NCI-H345 treated with DMSO at 0.1 percent for 48 hours (cell line): Measurements from ENCODE around the gene SLC7A5.
"Not testable (repeated sequence)": the region's sequence is repeated elsewhere in the genome, so short reads cannot be mapped to it uniquely, and the experiment has no call there.

Experiments used
- DNase-seq: peaks from one replicate; lab custom pipeline; 2025; ENCODE audit not compliant: unreplicated experiment; lab: John Stamatoyannopoulos, UW

SLC7A5 gene

GRCh38 chr16:87802670-87803069 is 66.6 kb downstream of the SLC7A5 start:
- no peak for DNase-seq

DNA sequence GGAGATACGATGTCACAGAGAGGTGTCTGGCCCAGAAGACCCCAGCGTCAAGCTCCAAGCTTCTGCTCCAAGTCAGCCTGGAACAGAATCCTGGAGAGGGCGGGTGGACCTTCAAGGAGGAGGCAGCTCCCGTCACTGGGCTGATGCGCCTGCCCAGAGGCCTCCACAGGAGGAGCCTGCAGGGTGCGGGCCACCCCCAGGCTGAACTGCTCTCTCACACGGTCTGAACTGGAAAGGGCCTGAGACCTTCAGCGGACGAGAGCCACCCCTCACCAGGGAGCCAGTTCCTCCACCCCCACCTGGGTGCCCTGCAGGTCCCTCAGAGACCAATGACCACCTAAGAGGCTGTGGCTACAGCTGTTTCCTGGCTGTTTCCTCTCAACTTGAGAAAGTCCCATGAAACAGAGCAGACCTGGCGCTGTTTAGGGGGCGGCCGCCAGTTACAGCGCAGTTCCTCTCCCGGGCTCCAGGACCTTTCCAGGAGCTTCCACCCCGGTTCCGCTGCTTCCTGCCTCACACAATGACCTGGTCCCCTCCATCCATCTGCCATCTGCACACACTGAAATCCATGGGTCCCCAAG is 67.5 kb downstream of the SLC7A5 start:
- no peak for DNase-seq

DNA sequence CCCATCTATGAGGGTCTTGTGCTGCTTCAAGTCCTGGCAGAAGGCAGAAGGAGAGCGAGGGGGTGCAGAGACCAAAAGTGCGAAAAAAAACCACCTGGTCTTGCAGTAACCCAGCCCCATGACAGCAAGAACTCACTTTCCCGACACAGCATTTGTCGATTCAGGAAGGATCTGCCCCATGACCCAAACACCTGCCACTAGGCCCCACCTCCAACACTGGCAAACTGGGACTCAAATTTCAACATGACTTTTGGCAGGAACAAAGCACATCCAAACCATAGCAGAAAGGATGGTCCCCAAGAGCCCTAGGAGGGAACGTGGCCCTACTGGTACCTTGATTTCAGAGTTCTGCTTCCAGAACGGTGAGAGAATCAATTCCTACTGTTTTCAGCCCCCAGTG is 68.8 kb downstream of the SLC7A5 start:
- no peak for DNase-seq

GRCh38 chr16:87795336-87795735 is 74.0 kb downstream of the SLC7A5 start:
- no peak for DNase-seq

GRCh38 chr16:87794485-87795078 is 74.7 kb downstream of the SLC7A5 start:
- DNase-seq = no peak

GRCh38 chr16:87792205-87792565 is 77.1 kb downstream of the SLC7A5 start:
- no peak for DNase-seq

DNA sequence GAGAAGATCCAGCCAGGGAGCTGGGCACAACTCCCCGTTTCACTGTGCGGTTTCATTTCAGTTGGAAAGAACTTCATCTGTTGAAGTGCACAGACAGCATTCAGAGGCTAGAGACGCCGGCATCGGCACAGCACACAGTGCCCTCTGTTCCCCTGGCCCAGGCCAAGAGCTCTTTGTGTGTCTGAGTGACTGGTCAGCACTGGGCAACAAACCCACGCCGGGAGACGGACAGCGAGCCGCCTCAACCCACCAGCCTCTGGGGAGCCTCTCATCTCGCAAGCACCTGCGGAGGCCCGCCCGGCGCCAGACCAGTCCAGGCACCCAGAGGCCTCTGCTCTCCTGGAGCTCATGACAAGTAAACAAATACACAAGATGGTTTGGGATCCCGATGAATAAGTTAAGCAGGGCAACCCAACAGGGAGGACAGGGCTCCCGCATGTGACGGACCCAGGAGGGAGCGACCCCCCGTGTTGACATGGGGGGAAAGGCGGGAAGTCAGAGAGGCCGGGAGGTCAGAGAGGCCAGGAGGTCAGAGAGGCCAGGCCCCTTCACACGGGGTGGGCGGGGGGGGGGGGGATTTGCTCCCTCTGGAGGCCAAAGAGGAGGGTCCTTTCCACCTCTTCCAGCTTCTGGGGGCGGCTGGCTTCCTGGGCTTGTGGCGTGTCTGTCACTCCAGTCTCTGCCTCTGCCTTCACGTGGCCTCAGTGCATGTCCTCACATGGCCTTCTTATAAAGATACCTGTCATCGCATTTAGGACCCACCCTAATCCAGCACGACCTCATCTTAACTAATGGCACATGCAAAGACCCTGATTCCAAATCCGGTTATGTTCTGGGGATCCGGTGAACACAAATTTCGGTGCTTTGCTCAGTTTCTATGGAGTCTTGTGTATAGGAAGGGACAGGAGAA is 77.8 kb downstream of the SLC7A5 start:
- no peak for DNase-seq

DNA sequence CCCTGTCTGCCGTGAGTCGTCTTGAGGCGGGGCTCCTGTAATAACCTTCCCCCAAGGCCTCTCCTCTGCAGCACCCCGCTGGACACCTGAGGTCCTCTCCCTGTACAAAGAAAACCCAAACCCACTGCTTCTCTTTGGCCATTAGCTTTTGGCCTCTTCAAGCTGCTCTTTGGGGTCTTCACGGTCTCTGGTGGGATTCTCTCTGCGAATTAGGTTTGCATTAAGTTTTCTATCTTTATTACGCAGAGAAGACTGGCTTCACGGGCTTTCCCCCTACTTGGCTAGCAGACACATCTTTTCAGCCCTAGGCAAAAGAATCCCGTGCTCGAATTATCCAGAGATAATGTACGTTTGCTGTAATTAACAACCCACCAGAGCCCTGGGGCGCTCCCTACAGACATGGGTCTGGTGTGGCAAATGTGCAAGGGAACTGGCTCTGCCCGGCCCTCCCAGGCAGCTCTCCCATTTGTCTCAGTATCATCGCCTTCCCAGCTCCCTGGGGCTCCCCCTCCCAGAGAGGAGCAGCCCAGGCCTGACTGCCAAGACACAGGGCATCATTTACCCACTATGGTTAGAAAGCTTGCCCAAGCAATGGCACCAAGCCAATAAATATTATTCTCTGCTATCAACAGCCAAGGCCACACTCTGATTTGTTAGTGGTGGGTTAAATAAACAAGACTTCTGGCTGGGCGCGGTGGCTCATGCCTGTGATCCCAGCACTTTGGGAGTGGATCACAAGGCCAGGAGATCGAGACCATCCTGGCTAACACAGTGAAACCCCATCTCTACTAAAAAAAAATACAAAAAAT is 78.8 kb downstream of the SLC7A5 start:
- DNase-seq = no peak

DNA sequence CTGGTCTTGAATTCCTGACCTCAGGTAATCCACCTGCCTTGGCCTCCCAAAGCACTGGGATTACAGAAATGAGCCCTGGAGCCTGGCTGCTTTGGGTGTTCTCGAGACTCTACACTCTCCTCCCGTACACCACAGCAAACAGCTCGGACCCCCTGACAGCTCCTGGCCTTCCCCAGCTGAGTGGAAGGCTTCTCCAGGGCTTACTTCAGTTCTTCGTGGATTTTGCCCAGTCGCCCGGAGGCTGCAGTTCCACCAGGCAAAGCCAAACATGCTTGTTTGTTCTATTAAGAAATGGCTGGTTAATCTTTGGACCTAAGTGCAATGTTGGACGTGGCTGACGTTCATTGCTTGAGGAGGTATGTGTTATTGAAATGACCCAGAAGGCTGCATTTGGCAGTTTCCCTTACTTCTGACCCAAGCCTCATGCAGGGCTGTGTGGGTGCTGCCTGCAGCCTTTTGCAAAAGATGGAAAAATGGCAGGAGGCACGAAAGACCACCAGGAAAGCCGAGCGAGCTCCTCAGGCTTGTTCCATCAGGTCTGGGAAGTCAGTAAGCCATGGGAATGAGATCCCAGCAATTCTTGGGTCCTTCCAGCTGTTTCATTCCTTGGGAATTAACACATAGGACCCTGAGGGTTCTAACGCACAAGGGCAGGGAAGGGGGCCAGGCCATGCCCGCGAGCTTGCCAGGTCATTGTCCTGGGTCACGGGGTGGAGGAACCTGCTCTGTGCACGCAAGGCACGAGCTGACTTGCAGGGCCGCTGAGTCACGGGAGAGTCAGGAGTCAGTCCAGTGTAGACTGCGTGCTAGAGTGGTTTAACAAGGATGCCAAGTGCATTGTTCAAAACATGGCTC is 79.6 kb downstream of the SLC7A5 start:
- DNase-seq = no peak

DNA sequence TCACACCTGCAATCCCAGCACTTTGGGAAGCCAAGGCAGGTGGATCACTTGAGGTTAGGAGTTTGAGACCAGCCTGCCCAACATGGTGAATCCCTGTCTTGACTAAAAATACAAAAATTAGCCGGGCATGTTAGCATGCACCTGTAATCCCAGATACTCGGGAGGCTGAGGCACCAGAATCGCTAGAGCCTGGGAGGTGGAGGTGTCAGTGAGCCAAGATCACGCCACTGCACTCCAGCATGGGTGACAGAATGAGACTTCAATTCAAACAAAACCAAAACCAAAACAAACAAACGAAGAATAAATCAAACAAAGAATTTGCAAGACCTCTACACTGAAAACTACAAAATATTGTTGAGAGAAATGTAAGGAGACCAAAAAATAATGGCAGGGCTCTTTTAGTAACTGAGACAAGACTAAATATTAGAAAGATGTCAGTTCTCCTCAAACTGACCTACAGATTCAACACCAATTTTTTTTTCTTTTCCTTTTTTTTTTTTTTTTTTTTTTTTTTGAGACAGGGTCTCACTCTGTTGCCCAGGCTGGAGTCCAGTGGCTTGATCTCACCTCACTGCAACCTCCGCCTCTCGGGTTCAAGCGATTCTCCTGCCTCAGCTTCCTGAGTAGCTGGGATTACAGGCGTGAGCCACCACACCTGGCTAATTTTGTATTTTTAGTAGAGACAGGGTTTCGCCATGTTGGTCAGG is 80.4 kb downstream of the SLC7A5 start:
- DNase-seq = not testable (repeated sequence)

DNA sequence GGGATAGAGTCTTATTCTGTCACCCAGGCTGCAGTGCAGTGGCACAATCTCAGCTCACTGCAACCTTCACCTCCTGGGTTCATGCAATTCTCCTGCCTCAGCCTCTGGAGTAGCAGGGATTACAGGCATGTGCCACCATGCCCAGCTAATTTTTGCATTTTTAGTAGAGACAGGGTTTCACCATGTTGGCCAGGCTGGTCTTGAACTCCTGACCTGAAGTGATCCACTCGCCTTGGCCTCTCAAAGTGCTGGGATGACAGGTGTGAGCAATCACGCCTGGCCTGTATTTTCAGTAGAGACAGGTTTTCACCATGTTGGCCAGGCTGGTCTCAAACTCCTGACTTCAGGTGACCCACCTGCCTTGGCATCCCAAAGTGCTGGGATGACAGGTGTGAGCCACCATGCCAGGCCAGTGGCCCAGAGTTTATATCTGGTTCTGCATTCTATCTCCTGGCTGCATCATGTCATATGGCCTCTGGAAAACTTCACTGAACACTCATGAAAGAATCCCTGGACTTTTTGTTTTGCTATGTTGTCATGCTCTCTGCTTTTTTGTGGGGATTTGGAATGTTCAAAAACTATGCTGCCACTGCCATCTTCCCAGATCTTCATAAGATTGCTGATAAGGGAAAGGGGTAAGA is 81.7 kb downstream of the SLC7A5 start:
- DNase-seq = not testable (repeated sequence)

DNA sequence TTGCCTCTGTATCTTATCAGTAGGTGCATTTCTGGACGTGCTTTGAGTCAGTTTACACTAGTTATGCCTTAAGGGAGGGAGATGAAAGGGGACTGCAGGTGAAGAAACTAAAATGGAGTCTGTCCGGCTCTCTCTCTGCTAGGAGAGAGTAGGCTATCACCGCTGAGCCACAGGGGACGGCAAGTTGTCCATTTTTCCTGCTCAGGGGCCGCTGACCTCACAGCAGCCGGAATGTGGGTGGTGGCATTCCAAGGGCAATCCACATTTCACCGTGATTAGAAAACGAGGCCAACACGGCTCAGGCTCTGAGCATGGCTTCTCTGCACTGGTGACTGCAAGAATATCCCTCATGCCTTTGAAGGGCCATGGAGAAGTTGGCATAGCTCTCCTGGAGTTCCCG is 84.5 kb downstream of the SLC7A5 start:
- DNase-seq = no peak

GRCh38 chr16:87782033-87782432 is 87.3 kb downstream of the SLC7A5 start:
- no peak for DNase-seq

DNA sequence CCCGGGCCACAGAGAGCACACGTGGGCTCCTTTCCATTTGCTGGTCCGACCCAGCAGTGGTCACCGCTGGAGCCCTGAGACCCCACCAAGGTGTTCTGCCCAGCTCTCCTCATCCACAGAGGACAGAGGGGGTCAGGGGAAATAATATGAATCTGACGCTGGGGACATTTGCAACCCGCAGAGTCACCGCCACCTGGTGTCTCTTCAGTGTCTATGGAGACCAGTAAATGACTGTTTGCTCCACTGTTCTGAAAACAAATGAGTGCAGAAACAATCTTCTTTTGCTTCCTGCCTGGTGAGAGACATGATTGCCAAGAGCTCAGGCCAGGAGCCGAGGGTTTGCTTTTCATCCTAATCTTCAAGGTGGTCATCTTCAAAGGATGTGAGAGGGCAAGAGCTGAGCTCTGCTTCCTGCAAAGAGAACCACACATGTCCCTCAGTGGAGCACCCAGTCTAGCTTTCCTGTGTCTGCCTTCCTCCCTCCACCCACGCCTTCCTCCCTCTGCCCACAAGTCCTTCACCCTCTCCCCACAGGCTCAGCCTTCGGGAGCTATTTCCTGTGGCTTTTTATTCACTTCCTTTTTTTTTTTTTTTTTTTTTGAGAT is 88.8 kb downstream of the SLC7A5 start:
- no peak for DNase-seq
